SK-MEL-5 (cell line): ENCODE measurements around the gene DNAH17. TPM values are rescaled to one million over a fixed set of nuclear protein-coding genes. Genes with fewer than 3 reads are reported as not detected.

Experiments
- DNase-seq: peaks from one replicate; pipeline ENCODE4 v3.0.0-alpha.2; 2016; ENCODE audit warnings: low read depth, low spot score
- in situ Hi-C: cut with HindIII; loops from 2 replicates; pipeline ENCODE4 v1.10.0; 2016; ENCODE audit warnings: low sequenced_read_pairs, high pct_unique_total_duplicates, low pct_unique_long_range_greater_than_20kb
- total RNA-seq: library from RNA; depleted of rRNA; stranded (reverse); fragments of >200 nt; shearing (Covaris generic); gene quantifications from 2 replicates; pipeline ENCODE4 v1.2.3, GENCODE V29; 2014

DNAH17 gene
- total RNA-seq, 1 experiment from 2014 or later, result 0.24 TPM

DNA sequence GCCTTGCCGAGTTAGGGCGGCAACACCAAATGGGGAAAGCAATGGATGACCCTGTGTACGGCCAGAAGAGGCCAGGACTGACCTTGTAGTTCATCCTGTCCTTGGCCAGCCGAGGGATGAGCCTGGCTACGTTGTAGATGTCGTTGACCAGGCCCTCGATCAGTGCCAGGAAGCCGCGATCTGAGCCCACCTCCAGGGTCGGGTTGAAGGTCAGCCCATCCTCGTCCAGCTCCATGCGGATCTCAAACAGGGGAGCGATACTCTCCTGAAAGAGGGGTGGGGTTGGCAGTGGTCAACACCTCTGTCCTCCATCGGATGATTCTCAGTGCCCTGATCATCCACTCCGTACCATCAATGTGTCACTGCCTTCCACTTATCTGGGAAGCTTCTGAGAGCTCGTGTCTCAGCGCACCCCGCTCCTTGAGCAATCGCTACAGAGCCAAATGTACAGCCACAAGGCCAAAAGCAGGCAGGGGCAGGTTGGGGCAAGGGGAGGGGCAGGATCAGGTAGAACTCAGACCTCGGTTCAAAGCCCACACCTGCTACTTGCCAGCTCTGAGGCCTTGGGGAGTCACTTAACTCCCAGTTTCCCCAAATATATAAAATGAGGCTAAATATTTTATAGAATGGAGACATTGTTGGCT lies 39.9 kb downstream of the DNAH17 start:
- in situ Hi-C loops, result no loop called here
- DNase-seq, result no peak

DNA sequence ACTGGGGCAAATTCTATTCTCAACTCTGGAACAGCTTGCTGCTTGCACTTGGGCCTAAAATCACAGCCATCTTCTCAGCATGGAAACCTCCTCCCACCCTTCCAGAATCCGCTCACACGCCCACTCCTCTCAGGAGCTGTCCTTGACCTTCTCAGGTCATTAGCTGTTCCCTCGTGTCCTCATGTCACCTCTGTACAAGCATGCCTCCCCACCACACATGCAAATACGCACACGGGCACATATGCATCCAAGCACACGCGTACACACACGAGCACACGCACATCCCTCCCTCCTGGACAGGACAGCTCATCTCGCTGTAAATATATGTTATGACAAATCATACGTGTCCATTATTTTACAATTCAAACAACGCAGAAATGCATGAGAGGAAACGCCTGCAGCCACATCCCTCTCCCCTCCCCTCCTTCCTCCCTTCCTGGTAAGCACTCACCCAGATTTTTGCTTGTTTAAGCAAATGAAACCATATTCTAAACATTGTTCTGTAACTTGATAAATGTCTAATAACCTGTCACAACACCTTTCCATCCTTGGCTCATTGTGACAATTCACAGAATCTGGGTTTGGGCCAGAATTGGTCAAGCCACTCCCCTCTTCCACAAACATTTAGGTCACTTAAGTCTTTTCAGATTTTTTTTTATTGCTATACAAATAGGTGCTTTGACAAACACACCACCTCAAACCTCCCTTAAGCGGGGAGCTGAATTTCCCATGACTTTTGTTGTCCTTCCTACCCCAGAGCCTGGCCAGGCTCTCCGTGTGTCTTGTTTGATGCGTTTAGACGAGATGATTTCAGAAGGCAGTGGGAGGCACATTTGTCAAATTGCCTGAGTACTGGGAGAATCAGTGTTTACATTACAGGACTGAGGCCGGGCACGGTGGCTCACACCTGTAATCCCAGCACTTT lies 41.7 kb downstream of the DNAH17 start:
- DNase-seq, result no peak
- in situ Hi-C loops, result no loop called here

DNA sequence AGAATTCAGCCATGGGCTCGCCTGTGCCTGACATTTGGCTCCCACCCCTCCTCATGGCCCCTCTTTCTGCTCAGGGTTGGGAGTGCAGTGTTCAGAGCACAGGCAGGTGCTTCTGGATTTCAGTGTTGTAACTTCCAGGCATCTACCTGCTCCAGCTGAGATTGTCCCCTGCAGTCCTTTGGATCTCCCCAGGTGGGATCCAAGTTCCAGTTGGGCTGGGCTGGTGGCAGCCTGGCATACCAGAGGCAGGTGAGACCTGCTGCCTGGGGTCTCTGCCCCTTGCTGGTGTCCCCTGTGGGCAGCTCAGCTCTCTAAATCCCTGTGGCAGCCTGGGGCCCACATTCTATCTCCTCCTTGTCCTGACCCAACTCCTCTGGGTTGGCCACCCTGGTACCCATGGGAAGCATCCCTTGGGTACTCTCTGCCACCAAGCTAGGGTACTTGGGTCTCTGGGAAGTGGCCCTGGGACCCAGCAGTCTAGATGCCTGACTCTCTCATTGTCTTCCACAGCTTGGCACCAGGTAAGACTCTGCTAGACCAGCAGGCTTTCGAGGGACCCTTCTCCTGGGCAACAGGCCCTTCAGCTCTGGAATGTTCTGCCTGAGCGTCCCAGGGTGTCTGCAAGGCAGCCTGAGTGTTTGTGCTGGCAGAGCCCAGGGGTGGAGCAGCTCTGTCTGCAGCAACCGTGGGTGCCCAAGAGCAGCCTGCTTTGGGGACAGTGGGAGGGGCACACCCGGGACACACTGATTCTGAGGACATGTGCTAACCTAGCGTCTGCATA lies 42.5 kb downstream of the DNAH17 start:
- DNase-seq, result no peak
- in situ Hi-C loops, result no loop called here

DNA sequence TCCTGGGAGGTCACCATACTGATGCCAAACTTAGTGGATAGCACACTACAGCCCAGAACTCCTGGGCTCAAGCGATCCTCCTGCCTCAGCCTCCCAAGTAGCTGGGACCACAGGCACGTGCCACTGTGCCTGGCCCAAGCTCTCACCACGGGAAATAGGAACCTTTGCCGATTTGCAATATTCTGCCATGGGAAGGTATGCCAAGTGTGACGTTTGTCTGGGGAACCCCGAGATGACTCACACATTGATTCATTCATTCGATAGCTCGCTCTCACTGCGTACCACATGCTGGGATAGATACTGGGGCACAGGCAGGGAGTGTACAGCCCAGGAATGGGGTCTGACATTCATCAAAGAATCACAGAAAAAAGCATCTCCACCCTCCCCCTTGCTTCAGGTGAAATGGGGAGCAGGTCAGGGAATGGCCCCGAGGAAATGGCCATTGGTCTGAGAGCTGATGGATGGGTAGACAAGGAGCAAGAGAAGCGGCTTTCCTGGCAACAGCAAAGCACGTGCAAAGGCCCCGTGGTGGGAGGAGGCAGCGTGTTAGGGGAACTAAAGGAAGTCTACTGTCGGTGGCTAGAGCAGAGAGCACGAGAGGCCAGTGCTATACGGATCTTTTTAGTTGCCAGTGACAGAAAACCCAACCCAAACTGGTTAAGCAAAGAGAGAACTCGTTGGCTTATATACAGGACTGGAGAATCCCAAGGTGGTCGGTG lies 44.1 kb downstream of the DNAH17 start:
- in situ Hi-C loops, result no loop called here
- DNase-seq, result no peak

DNA sequence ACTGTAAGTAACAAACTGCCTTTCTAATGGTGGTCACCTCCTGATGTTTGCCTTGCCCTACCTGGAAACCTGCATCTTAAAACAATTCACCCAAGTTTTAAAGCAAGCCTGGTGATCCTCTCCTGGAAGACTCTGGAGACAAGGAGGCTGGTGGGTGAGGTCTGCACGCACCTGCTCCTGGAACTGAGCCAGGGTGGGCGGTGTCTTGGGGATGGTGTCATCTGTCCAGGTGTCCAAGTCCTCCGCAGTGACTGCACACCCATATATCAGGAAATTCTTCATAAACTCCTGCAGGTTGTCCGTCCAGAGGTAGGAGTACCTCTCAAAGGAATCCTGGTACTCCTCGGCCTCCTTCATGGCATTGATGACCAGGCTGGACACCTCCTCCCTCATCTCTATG lies 44.9 kb downstream of the DNAH17 start:
- DNase-seq, result no peak
- in situ Hi-C loops, result no loop called here

DNA sequence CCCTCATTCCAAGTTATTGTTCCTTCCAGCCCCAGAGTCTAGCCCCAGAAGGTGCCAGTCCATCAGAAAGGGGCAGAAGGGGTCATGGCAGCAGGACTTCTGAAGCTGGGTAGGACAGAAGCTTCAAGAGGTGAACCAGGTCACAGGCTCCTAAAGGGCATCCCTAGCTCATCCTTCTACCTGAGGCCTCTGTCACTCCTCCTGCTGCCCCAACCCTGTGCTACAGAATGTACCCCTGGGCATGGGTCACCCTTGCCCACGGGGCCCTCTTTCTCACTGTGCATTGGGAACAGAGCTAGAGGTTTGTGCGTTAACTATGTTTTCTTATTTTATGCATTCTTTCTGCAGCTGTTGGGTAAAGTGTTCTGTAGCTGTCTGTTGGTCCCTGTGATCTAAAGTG lies 46.5 kb downstream of the DNAH17 start:
- in situ Hi-C loops, result no loop called here
- no peak for DNase-seq

DNA sequence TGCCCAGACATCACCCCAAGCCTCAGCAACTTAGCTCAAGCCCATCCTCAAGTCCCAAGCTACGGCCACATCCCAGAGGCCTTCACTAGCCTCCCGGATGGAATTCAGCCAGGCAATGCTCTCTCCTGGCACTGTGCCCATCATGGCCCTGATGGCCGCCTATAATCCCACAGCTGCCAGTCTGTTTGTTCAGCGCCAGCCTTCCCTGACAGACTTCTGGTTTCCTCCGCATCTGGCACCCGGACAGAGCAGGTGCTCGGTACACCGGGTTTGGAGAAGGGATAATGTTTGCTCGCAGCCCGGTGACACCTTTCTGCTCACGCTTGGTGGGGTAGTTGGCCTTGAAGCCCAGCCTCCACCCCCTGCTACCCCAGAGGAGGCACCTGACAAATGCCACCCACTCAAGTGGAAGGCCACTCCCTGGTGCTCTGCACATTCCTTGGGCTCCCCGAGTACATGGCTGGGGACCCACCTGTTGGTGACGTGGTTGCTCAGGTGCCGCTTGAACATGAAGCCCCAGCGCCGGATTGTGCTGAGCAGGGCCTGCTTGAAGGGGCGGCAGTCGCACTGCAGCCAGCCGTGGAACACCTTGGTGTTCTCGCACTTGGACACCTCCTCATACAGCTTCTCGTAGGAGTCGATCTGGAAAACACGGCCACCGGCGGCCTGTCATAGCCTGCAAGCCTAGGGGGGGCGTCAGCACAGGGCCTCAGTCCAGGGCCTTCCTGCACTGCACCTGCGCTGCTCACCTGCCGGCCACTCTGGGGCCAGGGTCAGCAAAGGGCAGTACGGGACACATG lies 47.1 kb downstream of the DNAH17 start:
- in situ Hi-C loops, result no loop called here

DNA sequence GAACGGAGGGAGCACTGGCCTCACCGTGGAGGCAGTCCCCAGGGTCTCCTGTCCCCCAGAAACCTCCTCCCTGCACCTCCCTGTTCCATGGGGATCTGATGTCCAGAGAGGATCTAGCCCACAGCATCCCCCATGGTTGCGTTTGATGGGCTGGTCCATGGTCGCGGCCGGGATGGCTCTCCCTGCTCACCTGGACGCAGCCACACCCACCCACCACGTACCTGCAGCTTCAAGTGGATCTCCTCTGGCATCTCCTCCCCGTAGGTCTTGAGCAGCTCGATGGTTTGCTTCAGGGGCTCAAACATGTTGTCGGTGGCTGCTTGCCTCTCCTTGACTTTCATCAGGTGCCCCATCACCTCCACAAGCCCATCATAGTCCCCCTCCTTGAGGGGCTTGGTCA lies 47.9 kb downstream of the DNAH17 start:
- in situ Hi-C loops, result no loop called here
- no peak for DNase-seq

More for the DNA sequence above, 47.1 kb downstream of the DNAH17 start:
- no peak for DNase-seq

DNA sequence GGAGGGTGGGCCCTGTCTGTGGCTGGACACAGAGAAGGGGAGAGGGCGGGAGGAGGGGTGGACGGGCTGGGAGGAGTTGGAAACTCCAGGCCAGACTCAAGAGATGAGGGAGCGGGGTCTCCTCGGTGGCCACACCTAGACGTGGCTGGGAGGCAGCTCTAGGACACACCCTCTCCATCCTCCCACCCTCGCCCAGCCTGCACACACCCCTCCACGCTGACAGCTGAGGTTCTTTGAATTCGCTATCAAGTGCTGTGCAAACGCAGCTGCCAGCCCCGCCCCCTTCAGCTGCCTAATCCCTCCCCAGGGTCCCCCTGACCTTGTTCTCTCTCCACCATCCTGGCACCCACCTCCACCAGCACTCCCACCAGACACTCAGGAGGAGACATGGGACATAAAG lies 48.7 kb downstream of the DNAH17 start:
- in situ Hi-C loops, result no loop called here
- no peak for DNase-seq

DNA sequence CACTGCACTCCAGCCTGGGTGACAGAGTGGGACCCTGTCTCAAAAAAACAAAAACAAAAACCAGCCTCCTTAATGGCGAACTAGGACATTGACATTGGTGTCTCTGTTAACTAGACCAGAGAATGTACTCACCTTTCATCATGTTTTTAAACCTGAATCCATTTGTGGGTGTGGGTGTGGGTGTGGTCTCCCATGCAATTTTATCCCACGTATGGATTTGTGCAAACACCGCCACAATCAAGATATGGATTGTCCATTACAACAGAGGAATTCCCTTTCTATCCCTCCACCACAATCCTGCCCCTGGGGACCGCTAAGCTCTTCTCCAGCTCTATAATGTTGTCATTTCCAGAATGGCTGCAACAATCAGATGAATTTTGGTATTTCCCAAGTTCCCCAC lies 49.9 kb downstream of the DNAH17 start:
- in situ Hi-C loops, result no loop called here
- no peak for DNase-seq

DNA sequence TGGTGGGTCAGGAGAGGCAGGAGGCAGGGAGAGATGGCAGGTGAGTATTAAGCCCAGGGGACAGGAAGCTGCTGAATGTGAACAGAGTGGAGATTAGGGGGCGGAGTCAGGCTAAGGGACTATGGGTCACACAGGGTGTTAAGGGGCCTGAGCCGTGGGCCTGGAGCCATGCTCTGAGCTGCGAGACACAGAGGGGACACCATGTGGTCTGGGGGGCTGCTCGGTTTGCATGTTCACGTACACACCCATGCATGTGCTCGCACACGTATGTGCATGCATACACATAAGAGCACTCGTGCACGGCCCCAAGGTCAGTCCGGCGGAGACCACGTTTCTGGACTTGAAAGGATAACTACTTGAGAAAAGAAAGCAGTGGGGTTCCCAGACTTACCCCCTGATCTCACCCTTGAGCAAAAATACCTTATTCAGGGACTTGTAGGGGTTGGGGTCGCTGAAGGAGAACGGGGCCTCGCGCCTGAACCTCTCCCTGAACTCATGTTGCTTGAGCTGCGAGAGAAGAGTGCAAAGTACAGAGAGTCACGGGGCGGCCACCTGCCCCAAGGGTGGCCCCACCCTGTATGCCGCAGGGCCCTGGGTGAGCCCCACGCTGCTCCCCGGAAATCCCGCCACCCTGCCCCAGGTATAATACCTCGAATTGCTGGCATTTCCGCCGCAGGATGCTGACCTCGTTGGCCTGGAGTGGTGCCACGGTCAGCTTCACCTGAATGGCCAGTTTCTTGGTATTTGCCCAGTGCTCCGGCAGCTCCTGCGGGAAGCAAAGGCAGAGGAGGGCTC lies 50.8 kb downstream of the DNAH17 start:
- in situ Hi-C loops, result no loop called here

DNA sequence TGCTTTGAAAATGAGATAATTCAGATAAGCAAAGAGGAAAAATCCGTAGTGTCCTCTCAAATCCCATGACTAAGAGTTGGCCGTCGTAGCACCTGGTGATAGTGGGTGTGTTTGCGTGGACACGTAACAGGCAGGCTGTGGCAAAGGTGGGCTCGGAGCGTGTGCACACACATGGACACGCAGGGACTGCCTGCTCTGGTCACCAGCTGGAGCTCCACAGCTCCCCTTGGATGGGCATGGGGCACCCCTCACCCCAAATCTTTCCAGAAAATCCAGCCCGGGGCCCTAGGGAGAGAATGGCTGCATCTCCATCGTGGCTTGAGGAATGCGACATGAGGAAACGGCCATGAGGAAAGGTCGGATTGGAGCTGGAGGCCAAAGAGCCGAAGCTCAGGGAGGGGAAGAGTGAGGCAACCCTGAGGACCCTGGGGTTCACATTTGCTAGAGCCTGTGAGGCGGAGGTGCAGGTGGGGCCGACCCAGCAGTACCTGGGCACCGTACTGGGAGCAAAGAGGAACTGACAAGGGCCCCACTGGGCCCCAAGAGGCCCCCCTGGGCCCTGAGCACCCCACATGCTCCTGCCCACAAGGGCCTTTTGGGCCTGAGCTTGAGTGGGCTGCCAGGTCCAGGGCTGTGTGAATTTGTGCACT lies 51.6 kb downstream of the DNAH17 start:
- DNase-seq, result no peak
- in situ Hi-C loops, result no loop called here

More for the DNA sequence above, 50.8 kb downstream of the DNAH17 start:
- DNase-seq, result no peak

DNA sequence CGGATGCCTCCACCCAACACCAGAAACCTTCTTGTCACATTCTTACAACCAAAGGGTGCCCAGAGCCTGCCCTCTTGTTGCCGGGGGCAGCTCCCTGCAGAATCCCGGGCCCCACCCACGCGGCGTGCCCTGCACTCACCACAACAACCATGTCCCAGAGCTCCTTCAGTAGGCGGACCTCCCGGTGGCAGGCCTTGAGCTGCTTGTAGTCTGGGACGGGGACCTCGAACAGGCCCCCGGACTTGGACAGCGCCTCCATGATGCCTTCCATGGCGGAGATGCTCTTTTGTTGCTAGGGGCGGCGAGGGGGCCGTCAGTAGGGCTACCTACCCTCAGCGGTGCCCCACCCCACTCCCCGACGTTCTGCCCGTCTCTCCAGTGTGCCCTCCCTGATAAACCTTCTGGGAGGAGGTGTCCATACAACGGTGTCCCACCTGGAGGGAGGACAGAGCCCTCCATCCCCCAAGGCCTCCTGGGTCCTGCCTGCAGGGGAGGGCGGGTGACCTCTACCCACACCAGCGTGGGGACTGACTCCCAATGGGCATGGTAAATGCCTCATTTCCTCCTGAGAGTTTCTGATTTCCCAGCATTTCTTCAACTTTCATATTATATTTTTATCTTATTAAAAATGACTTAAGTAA lies 52.2 kb downstream of the DNAH17 start:
- in situ Hi-C loops, result no loop called here
- DNase-seq, result no peak

DNA sequence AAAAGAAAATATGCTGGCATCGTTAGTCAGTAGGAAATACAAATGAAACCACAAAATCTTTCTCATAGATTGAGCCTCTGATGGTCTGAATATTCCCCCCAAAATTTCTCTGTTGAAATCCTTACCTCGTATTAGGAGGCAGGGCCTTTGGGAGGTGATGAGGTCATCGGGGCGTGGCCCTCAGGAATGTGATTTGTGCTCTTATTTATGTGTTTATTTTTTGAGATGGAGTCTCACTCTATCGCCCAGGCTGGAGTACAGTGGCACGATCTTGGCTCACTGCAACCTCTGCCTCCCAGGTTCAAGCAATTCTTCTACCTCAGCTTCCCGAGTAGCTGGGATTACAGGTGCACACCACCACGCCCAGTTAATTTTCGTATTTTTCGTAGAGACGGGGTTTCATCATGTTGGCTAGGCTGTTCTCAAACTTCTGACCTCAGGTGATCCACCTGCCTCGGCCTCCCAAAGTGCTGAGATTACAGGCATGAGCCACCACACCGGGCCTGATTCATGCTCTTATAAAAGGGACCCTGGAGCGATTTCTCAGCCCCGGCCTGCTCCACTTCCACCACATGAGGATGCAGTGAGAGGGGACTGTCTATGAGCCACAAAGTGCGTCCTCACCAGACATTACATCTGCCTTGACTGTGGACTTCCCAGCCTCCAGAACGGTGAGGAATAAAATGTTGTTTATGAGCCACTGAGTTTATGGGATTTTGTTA lies 53.1 kb downstream of the DNAH17 start:
- in situ Hi-C loops, result no loop called here
- DNase-seq, result no peak
